GM21737 (cell line): Measurements from ENCODE around the gene FADS2.
"Not testable (repeated sequence)": the region's sequence is repeated elsewhere in the genome, so short reads cannot be mapped to it uniquely, and the experiment has no call there.

ENCODE experiments used
- ATAC-seq: cut with Tn5 transposase; IDR thresholded peaks from one replicate; pipeline ENCODE4 v1.9.1; 2021; ENCODE audit warnings: mild to moderate bottlenecking, moderate library complexity; ENCODE audit not compliant: unreplicated experiment

FADS2 gene

GRCh38 chr11:61866231-61866957 is 38.3 kb downstream of the FADS2 start:
- no peak for ATAC-seq

DNA sequence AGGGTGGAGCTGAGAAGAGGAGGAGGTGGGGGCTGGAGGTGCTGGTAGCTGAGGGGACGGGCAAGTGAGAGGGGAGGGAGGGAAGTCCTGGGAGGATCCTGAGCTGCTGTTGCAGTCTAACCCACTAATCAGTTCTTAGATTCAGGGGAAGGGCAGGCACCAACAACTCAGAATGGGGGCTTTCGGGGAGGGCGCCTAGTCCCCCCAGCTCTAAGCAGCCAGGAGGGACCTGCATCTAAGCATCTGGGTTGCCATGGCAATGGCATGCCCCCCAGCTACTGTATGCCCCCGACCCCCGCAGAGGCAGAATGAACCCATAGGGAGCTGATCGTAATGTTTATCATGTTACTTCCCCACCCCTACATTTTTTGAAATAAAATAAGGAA is 38.9 kb downstream of the FADS2 start:
- ATAC-seq, result no peak

DNA sequence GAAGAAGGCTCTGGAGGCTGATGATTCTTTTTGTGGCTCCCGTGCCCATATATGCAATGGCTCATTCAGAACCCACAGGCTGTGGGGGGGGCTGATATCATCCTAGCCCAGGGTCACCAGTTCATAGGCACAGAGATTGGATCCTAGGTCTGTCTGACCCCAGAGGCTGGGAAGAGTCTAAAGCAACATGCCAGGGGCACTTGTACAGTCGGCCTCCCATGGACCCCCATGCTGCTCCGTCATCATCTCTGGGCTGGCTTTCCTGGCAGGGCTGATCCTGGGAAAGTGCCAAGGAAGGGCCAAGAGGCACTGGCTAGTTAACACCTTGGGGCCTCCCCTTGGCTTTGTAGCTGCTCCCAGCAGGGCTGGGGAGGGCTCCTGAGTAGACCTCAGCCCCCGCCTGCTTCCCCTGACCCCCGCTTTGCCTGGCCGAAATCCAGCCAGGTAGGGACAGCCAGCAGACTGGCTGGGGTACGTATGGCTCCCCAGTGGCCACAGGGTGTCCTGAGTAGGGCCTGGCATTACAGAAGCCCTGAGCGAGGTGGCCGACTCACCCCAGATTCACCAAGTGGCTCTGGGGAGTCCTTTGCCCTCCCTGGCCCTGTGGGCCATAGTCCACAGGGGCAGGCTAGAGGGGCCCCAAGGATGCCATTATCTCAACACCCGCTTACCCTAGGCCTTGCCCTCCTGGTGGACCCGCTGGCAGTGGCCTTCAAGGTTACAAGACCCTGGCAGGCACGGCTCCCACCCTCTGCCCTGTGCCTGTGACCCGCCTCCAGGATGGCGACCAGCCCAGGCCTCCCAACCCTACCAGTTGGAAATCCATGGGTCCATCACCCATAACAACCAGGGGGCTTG is 40.7 kb downstream of the FADS2 start:
- ATAC-seq, result no peak

GRCh38 chr11:61869429-61869707 is 41.3 kb downstream of the FADS2 start:
- no peak for ATAC-seq

DNA sequence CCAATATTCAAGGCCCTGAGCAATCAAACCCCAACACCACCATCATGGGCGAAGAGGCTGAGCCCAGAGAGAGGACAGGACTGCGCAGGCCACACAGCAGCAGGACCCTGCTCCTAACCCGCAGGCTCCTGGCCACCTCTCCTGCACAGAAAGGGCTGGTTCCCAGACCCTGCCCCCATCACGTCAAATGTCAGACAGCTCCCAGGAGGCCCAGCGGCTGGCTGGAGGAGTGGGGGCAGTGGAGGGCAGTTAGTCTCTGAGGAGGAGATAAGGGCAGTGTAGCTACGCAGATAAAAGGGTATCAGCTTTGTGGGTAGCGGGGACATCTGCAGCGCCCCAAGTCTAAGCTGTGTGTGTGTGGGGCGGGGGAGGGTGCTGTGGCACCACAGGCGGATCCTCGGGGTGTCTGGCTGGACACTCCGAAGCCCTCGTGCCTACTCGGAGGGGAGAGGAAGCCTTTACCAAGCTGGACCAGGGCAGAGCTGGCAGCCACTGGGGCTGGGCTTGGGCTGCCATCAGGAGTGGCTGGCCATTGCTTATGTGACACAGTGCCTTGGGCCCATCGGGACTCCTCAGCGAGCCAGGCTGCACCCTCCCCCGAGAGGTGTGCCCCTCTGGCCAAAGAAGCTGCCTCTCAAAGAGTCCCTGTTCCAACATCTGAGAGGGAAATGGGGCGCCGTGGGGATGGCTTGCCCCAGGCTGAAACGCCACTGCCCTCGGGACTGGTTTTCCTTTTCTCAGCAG is 41.8 kb downstream of the FADS2 start:
- no peak for ATAC-seq

DNA sequence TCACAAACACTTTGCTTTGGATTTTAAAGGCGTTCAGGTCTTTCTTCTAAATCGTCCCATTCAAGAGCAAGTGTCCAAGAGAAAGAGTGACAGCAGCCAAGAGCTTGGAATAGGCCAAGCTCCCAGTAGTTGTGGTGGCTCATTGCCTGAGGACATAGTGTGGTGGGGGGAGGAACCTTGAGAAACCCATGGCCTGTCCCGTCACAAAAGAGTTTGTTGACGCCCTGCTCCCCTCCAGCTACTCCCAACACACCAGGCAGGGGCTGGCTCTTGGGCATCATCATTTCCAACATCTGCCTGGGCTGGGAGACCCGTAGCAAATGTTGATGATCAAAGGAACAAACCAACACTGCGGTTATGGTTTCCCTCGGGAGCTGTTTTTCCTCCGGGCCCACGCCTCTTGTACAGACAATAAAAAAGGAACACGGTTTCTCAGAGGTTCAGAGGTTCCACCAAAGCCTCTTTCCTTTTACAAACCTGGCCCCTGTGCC is 42.5 kb downstream of the FADS2 start:
- no peak for ATAC-seq

DNA sequence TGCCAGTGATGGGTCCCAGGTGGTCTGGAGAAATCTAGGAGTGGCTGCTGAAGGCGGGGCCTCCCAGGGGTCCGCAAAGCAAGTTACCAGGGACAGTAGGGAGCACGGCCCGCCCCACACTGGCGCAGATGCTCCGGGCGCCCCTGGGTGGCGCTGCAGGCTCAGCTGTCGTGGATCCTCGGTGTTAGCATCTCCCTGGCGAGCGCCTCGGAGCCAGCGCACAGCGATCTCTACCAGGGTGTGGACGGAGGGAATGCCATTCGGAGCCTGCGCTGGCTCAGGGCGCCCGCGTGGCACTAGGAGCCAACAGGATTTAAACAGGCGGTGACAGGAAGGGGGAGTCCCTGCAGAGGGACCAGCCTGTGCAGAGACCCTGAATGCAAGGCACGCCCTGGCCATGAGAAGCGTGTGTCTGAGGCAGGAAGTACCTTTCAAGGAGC is 43.1 kb downstream of the FADS2 start:
- peak; percentile 66 for ATAC-seq

GRCh38 chr11:61872935-61873565 is 45.0 kb downstream of the FADS2 start:
- no peak for ATAC-seq

DNA sequence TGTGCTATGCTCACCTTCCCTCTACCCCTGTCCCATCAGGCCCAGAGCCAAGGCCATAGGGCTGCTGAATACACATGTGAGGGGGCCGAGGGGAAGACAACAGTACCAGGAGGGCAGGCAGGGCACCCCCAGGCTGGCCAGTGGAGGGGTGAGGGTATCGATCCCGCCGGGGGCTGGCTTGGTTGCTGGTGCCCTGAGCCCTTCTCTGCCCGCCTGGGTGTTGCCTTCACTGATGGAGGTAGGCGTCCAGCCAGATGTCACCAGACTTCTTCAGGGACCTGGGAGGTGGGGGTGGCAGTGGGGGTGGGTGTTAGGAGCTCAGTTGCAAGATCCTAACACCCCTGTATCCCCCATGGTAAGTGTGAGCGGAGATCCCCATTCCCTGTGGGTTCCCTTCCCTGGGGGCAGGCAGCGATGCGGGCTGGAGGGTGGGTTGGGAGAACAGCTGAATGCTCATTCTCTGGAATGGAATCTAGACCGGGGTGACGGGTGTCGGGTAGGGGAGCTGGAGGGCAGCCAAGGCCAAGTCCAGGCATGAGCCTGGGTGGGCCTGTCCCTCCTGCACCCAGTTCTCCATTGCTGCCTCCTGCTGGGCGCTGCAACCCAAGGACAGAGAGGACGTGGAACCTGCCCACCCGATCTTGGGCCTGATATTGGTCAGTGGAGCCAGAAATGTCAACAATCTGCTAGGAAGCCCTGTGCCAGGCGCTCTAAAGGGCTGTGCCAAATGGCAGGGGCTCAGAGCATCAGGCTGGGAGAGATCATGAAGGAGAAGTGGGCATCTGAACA is 45.7 kb downstream of the FADS2 start:
- ATAC-seq, result no peak

- ATAC-seq, result no peak
Measured at GRCh38 chr11:61874377-61874809, 46.3 kb downstream of the FADS2 start.

GRCh38 chr11:61874853-61875252 is 46.8 kb downstream of the FADS2 start:
- no peak for ATAC-seq

- no peak for ATAC-seq
Measured at GRCh38 chr11:61875698-61876097, 47.6 kb downstream of the FADS2 start.

DNA sequence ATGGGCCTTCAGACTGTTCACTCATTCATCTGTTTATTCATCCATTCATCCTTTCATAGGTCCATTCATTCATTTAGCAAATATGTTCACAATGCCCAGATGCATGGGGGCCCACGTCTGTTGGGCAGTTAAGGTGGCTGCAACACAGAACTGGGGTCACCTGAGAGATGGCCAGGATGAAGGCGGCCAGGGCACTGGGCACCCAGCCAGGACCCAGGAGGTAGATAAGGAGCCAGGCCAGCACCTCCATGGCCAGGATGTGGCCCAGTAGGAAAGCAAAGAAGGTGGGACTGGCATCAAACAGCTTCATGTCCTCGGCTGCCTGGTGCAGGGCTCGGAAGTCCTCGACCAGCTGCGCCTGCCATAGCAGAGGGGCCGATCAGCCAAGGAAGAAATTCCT is 51.1 kb downstream of the FADS2 start:
- ATAC-seq, result no peak

GRCh38 chr11:61880031-61880430 is 51.9 kb downstream of the FADS2 start:
- no peak for ATAC-seq

DNA sequence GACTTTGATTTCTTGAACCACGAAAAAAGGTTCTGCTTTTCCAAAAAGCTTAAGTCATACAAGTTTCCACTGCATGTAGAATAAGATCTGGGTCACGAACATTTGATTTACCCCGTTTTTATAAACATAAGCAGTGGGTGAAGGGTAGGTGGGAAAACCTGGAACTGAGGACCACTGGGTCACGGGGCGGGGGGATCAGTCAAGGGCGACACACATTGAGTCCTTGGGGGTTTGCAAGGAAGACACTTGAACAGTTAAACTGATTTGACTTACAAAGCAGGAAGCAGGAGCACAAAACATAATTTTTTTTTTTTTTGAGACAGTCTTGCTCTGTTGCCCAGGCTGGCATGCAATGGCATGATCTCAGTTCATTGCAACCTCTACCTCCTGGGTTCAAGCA is 52.4 kb downstream of the FADS2 start:
- no peak for ATAC-seq

DNA sequence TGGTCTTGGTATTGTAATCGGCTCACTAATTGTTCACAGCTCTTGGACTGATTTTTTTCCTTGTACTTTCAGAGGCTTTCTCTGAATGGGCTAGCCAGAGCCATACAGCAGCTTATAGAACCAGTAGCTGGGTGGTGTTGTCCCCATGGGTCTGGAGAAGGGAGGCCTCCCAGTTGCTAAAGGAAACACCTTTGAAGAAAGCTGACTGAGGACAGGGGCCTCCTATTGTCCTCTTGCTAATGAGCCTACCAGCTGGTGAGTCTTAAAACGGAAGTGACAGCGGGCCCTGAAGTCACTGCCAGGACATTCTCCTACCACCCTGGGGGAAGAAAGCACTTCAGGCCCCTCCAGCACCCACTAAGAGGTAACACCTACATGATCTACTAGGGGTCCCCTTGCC is 53.3 kb downstream of the FADS2 start:
- no peak for ATAC-seq

DNA sequence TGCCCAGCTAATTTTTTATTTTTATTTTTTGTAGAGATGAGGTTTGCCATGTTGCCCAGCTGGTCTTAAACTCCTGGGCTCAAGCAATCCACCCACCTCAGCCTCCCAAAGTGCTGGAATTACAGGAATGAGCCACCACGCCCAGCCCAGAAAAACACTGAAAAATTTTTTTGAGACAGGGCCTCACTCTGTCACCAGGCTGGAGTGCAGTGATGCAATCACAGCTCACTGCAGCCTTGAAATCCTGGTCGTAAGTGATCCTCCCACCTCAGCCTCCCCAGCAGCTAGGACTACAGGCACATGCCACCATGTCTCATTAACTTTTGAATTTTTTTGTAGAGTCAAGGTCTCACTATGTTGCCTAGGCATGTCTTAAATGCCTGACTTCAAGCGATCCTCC is 54.2 kb downstream of the FADS2 start:
- not testable (repeated sequence) for ATAC-seq

DNA sequence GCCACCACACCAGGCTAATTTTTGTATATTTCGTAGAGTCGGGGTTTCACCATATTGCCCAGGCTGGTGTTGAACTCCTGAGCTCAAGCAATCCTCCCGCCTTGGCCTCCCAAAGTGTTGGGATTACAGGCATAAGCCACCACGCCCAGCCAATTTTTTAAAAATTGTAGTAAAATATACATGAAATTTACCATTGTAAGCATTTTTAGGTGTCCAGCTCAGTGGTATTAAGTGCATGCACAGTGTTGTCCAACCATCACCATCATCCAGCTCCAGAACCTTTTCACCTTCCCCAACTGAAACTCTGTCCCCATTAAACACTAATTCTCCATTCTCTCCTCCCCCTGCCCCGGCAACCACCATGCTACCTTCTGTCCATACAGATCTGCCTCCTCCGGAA is 54.8 kb downstream of the FADS2 start:
- ATAC-seq, result no peak

GRCh38 chr11:61883327-61883726 is 55.2 kb downstream of the FADS2 start:
- ATAC-seq, result no peak

GRCh38 chr11:61883947-61884346 is 55.8 kb downstream of the FADS2 start:
- ATAC-seq, result no peak
